Cardiac fibroblast (primary cell): ENCODE data around the gene RAD18.

Experiments
- DNase-seq, 2 donors: peaks; one replicate each; pipeline versions ENCODE4 v3.0.0 to v3.0.0-alpha.2; 2010; ENCODE audit warnings: low read depth in 2 of 2
- H3K4me3 ChIP-seq, 2 donors: replicated peaks in 1 of 2; 1 replicate in 1 of 2; 2 replicates in 1 of 2; pipeline ENCODE4 v1.5.1; 2011; ENCODE audit warnings: low read depth in 2 of 2, low read length in 2 of 2, mild to moderate bottlenecking in 2 of 2, moderate library complexity in 1 of 2
- CTCF ChIP-seq: IDR thresholded peaks from one replicate; pipeline ENCODE4 v1.5.1; 2011; ENCODE audit warnings: low read depth, mild to moderate bottlenecking, low read length, inconsistent platforms

The RAD18 gene

GRCh38 chr3:8843347-8843746 lies 119.9 kb downstream of the RAD18 start:
- no peak for DNase-seq
- no peak overlapping the region for H3K4me3 ChIP-seq
- TF ChIP-seq CTCF = no peak

DNA sequence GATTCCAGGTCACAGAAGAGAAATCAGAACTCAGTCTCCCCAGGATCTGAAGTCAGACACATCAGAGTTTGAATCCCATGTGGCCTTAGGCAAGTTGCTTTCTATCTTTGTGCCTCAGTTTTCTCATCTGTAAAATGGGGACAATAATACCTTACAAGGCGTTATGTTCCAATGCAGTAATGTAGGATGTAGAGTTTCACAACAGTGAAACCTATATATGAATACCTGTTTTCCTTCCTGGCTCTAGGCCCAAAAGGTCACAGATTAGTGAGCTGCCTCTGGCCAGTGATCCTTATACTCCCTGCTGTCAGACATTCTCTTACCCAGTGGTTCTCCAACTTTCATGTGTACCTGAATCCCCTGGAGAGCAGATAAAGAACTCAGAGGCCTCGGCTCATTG lies 121.0 kb downstream of the RAD18 start:
- TF ChIP-seq CTCF = no peak
- no peak for DNase-seq
- no peak overlapping the region for H3K4me3 ChIP-seq

GRCh38 chr3:8841472-8841871 lies 121.8 kb downstream of the RAD18 start:
- no peak for TF ChIP-seq CTCF
- DNase-seq = no peak
- H3K4me3 ChIP-seq = no peak overlapping the region

DNA sequence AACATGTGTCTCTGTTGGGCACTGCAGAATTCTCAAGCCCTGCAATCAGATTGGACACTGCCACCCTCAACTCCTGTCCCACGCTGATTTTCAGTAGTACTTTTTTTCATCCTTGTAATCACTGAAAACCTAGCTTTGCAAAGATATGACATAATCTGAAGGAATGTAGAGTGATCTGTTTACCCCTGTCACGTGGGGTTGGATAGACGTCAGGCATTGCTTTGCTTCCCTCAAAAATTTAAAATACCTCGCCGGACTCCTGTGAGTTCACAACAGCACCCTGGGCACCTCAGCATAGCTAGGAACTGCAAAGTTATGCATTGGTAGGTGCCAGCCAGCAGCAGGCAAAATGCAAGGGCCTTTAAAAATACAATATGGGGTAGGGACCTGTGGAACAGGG lies 122.7 kb downstream of the RAD18 start:
- peak; percentile 45 to 72 for DNase-seq
- TF ChIP-seq CTCF = no peak
- H3K4me3 ChIP-seq = no peak overlapping the region

GRCh38 chr3:8839607-8840325 lies 123.5 kb downstream of the RAD18 start:
- no peak overlapping the region for H3K4me3 ChIP-seq

DNA sequence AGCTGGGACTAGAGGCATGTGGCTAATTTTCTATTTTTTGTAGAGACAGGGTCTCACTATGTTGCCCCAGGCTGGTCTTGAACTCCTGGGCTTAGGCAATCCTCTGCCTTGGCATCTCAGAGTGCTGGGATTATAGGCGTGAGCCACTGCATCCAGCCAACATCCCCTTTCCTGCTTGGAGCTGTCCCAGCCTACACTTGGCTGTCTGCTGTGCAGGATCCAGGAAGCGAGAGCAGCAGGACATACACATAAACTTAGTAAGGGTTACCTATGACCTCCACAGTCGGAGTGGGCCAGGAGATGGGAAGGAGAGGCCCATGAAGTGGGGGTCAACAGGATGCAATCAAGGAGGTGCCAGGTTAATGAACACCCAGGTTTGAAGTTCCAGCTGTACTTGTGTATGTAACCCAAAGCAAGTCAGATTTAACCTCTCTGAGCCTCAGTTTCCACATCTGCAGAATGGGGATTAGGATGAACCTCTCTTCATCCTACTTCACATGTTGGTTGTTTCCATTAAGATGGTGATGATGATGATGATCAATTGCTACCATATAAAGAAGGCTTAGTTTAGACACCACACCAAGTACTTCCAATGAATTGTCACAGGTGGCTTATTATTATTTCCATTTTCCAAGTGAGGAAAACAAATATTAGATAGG lies 124.4 kb downstream of the RAD18 start:
- DNase-seq = no peak
- TF ChIP-seq CTCF = no peak

More at GRCh38 chr3:8839607-8840325, 123.5 kb downstream of the RAD18 start:
- peak in 1 of 2 donors; percentile 57 for DNase-seq
- no peak for TF ChIP-seq CTCF

More for the DNA sequence above, 124.4 kb downstream of the RAD18 start:
- H3K4me3 ChIP-seq = no peak overlapping the region
